GM12872 (cell line): ENCODE results near the gene PRKN.

ENCODE experiments used
- TF ChIP-seq, protein P1 (sequence below): IDR thresholded peaks from 3 replicates; pipeline ENCODE4 v1.5.1; 2011; ENCODE audit warnings: low read depth, mild to moderate bottlenecking, low read length, moderate library complexity; ENCODE audit not compliant: insufficient read depth

PRKN gene

DNA sequence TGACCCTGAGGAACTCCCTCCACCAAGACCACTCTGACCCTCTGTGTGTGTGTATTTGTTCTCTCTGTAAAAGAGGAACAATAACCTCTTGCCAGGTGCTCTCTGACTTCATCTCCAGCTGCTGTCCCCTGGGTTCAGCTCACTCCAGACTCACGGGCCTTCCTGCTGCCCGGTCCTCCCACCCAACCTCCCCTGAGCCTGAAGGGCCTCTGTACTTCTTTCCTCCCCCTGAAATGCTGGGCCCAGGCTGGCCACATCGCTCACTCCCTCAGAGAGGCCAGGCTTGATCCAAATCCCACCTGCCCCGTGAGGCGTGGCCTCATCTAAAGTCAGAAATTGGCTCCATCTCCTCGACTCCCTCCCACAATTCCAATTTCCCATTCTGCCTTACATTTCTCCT, 202.4 kb downstream of the PRKN start:
- TF ChIP-seq, protein P1, sequence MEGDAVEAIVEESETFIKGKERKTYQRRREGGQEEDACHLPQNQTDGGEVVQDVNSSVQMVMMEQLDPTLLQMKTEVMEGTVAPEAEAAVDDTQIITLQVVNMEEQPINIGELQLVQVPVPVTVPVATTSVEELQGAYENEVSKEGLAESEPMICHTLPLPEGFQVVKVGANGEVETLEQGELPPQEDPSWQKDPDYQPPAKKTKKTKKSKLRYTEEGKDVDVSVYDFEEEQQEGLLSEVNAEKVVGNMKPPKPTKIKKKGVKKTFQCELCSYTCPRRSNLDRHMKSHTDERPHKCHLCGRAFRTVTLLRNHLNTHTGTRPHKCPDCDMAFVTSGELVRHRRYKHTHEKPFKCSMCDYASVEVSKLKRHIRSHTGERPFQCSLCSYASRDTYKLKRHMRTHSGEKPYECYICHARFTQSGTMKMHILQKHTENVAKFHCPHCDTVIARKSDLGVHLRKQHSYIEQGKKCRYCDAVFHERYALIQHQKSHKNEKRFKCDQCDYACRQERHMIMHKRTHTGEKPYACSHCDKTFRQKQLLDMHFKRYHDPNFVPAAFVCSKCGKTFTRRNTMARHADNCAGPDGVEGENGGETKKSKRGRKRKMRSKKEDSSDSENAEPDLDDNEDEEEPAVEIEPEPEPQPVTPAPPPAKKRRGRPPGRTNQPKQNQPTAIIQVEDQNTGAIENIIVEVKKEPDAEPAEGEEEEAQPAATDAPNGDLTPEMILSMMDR = no peak

DNA sequence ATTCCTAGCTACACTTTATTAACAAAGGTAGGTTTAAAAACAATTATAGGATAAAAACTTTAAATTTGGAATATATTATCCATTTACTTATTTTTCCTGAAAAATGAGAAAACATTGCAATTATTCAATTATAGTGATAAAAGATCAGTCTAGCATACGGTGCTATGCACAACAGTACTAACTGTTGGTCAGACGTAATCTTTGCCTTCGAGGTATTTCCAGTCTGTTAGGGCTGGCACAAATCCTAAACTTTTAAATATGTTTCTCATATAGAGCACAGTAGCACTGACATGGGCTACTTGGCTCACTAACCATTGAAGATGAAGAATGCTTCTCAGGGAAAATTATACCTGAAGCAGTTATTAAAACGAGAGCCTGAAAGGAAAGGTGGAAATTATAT, 214.8 kb downstream of the PRKN start:
- TF ChIP-seq, protein P1 = no peak

DNA sequence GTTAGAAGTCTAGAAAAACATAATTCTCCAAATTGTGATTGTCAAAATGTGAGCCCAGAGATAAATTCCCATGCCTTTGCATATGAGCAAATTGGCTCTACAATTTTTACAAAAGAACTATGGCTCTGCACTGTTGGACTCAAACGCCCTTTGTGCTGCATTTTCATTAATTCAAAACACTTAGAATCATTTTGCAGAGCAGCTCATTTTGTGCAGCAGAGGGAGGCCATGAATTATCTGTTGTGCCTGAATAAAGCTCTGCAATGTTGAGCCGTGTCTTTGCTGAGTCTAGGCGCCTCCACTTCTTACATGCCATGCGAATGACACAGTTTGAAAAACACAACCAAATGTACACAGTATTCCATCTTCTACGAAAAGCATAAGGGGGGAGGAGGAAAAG, 230.2 kb downstream of the PRKN start:
- TF ChIP-seq, protein P1 = no peak

DNA sequence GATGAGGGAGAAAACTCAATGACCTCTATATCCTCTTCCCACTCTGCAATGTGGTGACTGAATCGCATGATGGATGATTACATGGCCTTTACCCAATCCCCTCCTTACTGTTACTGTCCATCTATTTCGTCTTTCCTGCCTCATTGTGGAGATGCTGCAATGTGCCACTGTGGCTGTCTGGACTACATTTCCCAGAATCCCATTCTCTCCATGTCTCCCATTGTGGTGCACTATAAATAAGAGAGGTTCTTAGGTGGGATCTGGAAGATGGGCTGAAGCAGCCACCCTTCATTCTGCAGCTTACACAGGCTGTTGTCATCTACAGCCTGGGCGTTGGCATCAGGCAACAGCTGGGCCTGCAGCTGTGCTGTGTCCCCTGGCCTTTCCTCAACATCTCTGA, 233.6 kb downstream of the PRKN start:
- TF ChIP-seq, protein P1 = no peak

DNA sequence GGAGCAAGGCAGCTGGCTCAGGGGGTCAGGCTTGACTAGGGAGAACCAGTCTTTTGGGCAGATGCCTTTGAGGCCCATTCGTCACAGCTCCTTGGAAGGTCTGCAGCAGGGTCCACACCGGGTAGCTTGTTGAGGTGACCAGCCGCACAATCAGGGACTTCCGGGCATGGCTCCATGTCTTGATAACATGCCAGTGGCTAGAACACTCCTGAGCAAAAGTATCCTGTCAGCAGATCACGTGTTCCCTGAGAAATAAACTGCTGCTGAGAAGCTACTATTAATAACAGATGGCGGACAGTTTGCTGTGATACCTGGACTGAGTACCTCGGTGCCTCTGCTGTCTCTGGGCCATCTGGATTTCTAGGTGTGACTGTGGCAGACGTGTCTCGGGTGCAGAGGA, 235.9 kb downstream of the PRKN start:
- TF ChIP-seq, protein P1 = no peak

DNA sequence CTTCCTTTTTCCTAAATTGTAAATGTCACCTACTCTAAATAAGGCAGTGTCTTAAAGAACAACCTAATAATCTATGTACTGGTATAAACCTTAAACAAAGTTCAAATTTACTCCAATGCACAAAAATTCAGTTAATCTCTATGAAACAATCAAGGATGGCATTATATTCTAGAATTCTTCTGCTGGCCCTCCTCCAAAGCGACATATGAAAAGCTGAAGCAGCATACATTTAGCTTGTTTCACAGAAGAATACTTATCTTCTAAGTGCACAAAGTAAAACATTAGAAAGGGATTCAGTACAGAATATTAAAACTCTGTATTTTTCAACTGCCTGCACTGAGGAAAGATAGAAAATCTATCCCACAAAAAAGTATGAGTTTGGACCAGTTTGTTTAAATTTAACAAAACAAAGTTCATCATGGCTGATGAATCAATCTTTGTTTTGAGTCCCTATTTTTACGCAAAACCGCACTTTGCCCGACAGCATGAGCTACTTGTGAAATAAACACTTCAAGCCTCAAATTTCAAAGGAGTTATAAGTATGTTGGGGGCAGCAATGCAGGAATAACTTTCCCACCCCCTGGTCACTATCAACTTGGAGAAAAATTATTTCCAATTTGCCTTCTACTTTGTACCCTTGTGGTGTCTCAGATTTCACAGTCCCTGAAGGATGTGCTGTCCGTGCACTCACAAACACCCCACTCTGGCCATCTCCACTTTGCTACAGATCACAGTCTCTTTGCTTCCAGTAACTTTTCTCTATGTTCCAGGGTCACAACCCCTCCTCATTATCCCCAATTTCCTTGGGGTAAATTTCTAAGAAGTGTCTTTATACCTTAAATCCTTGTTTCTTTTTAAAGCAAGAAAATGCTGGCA, 238.2 kb downstream of the PRKN start:
- TF ChIP-seq, protein P1 = no peak

DNA sequence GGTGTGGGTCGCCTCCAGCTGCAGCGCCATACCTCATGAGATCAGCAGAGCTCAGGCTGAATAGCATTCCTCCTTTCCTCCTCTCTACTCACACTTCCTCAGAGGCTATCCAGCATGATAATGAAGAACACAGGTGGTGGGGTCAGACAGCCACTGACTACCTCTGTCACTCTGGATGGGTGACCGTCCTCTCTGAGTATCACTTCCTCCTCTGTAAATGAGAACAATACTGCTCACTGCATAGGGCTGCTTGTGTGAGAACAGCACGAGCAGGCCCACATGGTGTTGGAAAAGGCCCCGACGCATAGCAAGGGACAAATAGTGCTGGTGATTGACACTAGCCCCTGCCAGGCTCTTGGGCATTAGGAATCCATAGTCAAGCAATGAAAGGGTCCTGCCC, 239.1 kb downstream of the PRKN start:
- TF ChIP-seq, protein P1 = no peak
